Measurements from ENCODE around the gene SOWAHA. TPM values are rescaled to one million over a fixed set of nuclear protein-coding genes. Genes with fewer than 3 reads are reported as not detected.
A peak's percentile ranks its signal among the peaks of the same experiment; 100 is the strongest.

The SOWAHA gene
- polyA plus RNA-seq, 3 donors = not detected

DNA sequence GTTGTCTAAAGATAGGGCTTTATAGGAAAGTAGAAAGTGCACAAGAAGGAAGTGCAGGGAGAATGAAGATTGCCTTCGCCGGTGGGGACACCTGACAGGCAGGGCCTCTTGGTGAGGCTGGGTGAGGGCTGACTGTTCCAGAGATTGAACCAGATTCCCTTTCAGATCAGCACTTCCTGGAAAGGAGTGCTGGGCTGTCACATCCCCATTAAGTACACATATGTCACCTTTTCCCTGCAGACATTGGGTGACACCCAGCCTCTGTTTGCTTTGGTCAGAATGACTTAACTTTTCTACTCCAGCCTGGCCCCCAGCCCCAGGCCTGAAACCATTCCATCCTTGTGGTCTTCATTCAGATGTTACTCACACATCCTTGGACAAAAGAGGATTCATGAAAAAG is 24.8 kb downstream of the SOWAHA start:
- Histone ChIP-seq H3K27me3 (ENCODE audit: control insufficient read depth in 2 of 2, insufficient read depth in 2 of 2, low read length in 2 of 2) (no peaks in the 10 kb centered on the region), H2AFZ (ENCODE audit: insufficient read depth, low read depth, low read length, poor library complexity, severe bottlenecking) (no peak overlapping the region), H3K79me2 (ENCODE audit: insufficient read depth, low read length) (no peaks in the 10 kb centered on the region), H3K4me2 (replicated peaks; ENCODE audit: extremely low read depth, low read length, poor library complexity, severe bottlenecking) (no peak overlapping the region), H3K36me3 (replicated peaks in 1 of 2; ENCODE audit: control insufficient read depth in 1 of 2, insufficient read depth in 2 of 2, low read length in 2 of 2) (no peaks in the 10 kb centered on the region), H3K9ac (ENCODE audit: insufficient read depth, low read length, poor library complexity, severe bottlenecking) (no peak overlapping the region), H4K20me1 (ENCODE audit: insufficient read depth, low read length) (no peaks in the 10 kb centered on the region), H3K27ac (ENCODE audit: low read depth in 1 of 2, low read length in 2 of 2) (peak overlapping the region in 1 of 2 donors; percentile 63), H3K4me1 (ENCODE audit: control insufficient read depth in 1 of 2, insufficient read depth in 2 of 2, low read length in 2 of 2) (peaks cover 64 to 67% of the 10 kb centered on the region in 2 donors), H3K4me3 (replicated peaks in 1 of 3; ENCODE audit: low read depth in 2 of 3, low read length in 3 of 3) (no peak overlapping the region), H3K9me3 (replicated peaks in 1 of 2; ENCODE audit: control insufficient read depth in 1 of 2, insufficient read depth in 1 of 2, low read length in 2 of 2) (no peaks in the 10 kb centered on the region)
- intact Hi-C loops (cut with micrococcal nuclease) = no loop called here
- H3K27me3 Mint-ChIP-seq (ENCODE audit: low read depth in 3 of 3) = peaks cover 0 to 4% (median 2%) of the 10 kb centered on the region in 3 donors
- H3K27ac Mint-ChIP-seq = peak overlapping the region; percentile 52 to 92 (median 85)
- no peak for TF ChIP-seq CTCF (IDR thresholded peaks at IDR 0.05)
- no peak for DNase-seq
- WGBS (ENCODE audit: insufficient coverage) = 42% methylated on average over 2 of the region's 2 CpGs
- H3K4me1 Mint-ChIP-seq = peaks cover 63% of the 10 kb centered on the region
- peaks cover 0 to 2% (median 0%) of the 10 kb centered on the region in 7 donors for H3K9me3 Mint-ChIP-seq
- peak overlapping the region in 1 of 2 donors; percentile 13 for H3K4me3 Mint-ChIP-seq
- H3K36me3 Mint-ChIP-seq = no peaks in the 10 kb centered on the region

GRCh38 chr5:132838516-132839282 is 25.6 kb downstream of the SOWAHA start:
- H3K27ac Mint-ChIP-seq = peak overlapping the region; percentile 22 to 94 (median 85)
- Histone ChIP-seq H3K4me2 (replicated peaks; ENCODE audit: extremely low read depth, low read length, poor library complexity, severe bottlenecking) (no peak overlapping the region), H3K4me3 (replicated peaks in 1 of 3; ENCODE audit: low read depth in 2 of 3, low read length in 3 of 3) (peak overlapping the region in 1 of 3 experiments; percentile 52), H3K79me2 (ENCODE audit: insufficient read depth, low read length) (no peaks in the 10 kb centered on the region), H2AFZ (ENCODE audit: insufficient read depth, low read depth, low read length, poor library complexity, severe bottlenecking) (no peak overlapping the region), H4K20me1 (ENCODE audit: insufficient read depth, low read length) (no peaks in the 10 kb centered on the region), H3K27ac (ENCODE audit: low read depth in 1 of 2, low read length in 2 of 2) (peak overlapping the region in 1 of 2 donors; percentile 87), H3K27me3 (ENCODE audit: control insufficient read depth in 2 of 2, insufficient read depth in 2 of 2, low read length in 2 of 2) (no peaks in the 10 kb centered on the region), H3K9ac (ENCODE audit: insufficient read depth, low read length, poor library complexity, severe bottlenecking) (no peak overlapping the region), H3K9me3 (replicated peaks in 1 of 2; ENCODE audit: control insufficient read depth in 1 of 2, insufficient read depth in 1 of 2, low read length in 2 of 2) (no peaks in the 10 kb centered on the region), H3K4me1 (ENCODE audit: control insufficient read depth in 1 of 2, insufficient read depth in 2 of 2, low read length in 2 of 2) (peaks cover 64 to 67% of the 10 kb centered on the region in 2 donors), H3K36me3 (replicated peaks in 1 of 2; ENCODE audit: control insufficient read depth in 1 of 2, insufficient read depth in 2 of 2, low read length in 2 of 2) (no peaks in the 10 kb centered on the region)
- WGBS (ENCODE audit: insufficient coverage) = no CpG with 5 or more reads among the region's 3 CpGs
- H3K36me3 Mint-ChIP-seq = no peaks in the 10 kb centered on the region
- peaks cover 63% of the 10 kb centered on the region for H3K4me1 Mint-ChIP-seq
- intact Hi-C loops (cut with micrococcal nuclease) = no loop called here
- H3K9me3 Mint-ChIP-seq = peaks cover 0 to 2% (median 0%) of the 10 kb centered on the region in 7 donors
- no peak for TF ChIP-seq CTCF (IDR thresholded peaks at IDR 0.05)
- peaks cover 0 to 2% (median 0%) of the 10 kb centered on the region in 3 donors for H3K27me3 Mint-ChIP-seq (ENCODE audit: low read depth in 3 of 3)
- no peak overlapping the region for H3K4me3 Mint-ChIP-seq
- DNase-seq = no peak

Data from CD14-positive monocyte (primary cell).